GM12873 (cell line): Measurements from ENCODE around the gene RHBDD1.
A peak's percentile ranks its signal among the peaks of the same experiment; 100 is the strongest.

Experiments used
- TF ChIP-seq, protein P1 (sequence below): IDR thresholded peaks from 2 replicates; pipeline ENCODE4 v1.5.1; 2012; ENCODE audit warnings: low read depth, mild to moderate bottlenecking, moderate library complexity, low read length, control low read depth; ENCODE audit not compliant: insufficient read depth; ENCODE audit errors: missing control alignments

Gene RHBDD1

GRCh38 chr2:226796840-226797288, 39.0 kb upstream of the RHBDD1 start:
- TF ChIP-seq, protein P1, sequence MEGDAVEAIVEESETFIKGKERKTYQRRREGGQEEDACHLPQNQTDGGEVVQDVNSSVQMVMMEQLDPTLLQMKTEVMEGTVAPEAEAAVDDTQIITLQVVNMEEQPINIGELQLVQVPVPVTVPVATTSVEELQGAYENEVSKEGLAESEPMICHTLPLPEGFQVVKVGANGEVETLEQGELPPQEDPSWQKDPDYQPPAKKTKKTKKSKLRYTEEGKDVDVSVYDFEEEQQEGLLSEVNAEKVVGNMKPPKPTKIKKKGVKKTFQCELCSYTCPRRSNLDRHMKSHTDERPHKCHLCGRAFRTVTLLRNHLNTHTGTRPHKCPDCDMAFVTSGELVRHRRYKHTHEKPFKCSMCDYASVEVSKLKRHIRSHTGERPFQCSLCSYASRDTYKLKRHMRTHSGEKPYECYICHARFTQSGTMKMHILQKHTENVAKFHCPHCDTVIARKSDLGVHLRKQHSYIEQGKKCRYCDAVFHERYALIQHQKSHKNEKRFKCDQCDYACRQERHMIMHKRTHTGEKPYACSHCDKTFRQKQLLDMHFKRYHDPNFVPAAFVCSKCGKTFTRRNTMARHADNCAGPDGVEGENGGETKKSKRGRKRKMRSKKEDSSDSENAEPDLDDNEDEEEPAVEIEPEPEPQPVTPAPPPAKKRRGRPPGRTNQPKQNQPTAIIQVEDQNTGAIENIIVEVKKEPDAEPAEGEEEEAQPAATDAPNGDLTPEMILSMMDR, result peak; percentile 49

GRCh38 chr2:226797289-226797988, 38.4 kb upstream of the RHBDD1 start:
- TF ChIP-seq, protein P1, result no peak

DNA sequence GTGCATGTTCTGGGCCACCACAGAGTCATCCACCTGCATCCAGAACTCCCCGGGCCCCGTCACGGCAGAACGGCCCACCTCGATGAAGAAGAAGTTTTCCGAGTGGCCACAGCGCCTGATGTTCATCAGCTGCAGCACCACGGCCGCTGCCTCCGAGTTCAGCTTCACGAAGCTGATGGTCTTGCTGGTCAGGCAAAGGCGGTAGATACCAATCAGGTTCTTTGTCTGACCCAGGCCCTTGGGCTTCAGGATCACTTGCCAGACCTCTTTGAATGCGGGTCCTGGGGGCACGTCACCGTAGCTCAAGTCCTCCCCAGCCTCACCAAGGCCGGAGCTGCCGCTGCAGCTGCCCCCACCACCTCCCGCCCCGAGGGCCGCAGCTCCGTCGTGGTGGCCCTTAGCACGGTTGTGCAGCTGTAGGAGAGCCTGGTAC, 37.8 kb upstream of the RHBDD1 start:
- TF ChIP-seq, protein P1, result no peak

DNA sequence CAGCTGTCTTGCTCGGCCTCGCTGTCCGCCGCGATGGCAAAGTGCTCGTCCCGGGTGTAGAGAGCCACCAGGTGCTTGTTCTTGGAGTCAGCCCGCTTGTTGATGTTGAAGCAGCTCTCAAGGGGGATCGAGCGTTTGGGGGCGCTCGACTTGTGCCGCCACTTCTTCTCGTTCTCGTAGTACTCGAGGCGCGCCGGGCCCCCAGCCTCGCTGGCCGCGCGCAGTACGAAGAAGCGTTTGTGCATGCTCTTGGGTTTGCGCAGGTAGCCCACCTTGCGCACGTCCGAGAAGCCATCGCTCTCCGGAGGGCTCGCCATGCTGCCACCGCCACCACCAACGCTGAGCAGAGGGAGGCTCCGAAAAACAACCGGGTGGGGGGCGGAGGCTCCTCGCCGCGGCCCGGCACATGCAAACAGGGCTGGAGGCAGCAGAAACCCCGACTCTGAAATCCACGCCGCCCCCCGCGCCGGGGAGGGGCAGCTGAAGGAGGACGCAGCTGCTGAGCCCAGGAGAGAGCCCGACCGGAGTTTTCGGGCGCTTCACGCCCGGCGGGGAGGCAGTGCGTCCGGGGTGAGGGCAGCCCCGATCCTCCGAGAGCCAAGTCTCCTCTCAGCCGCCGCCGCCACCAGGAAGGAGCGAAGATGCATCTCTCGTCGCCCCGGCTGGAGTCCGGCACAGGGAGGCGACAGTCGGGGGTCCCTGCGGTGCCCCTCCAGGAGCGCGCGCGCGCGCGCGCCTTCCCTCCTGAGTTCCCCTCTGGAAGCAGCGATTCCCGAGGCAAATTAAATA, 37.2 kb upstream of the RHBDD1 start:
- TF ChIP-seq, protein P1, result peak; percentile 31

GRCh38 chr2:226799211-226799975, 36.5 kb upstream of the RHBDD1 start, which contains the start of gene IRS1:
Gene IRS1, minus strand, starts transcription at chr2:226799820. Its CDS starts 1,082 bp downstream, at chr2:226798738.
- TF ChIP-seq, protein P1, result peak; percentile 46

GRCh38 chr2:226799976-226800940, 35.6 kb upstream of the RHBDD1 start:
- TF ChIP-seq, protein P1, result no peak
